ENCODE measurements around the gene GC. TPM values are rescaled to one million over a fixed set of nuclear protein-coding genes. Genes with fewer than 3 reads are reported as not detected.
"Not testable (repeated sequence)": the region's sequence is repeated elsewhere in the genome, so short reads cannot be mapped to it uniquely, and the experiment has no call there.

GC gene
- total RNA-seq, 1 experiment from 2014 or later = 1.8 TPM

DNA sequence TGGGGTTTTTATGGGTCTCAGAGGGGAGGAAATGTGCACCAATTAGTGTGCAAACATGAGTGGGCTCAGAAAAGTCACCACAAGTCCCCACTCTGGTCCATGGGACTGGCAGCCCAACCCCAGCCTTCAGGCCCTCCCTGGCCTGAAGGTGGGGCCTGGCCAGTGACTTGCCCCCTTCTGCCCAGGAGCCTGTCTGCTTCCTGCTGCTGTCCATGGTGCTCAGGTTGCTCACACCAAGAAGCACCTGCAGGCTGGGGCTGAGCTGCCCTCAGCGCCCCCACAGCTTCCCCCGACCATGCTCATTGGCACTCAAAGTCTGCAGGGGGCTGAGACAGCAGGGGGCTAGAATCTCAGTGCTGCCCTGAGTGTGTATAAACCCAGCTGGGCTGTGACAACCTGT is 30.6 kb upstream of the GC start:
- no peak overlapping the region for H3K27ac ChIP-seq (ENCODE audit: low read depth, low read length)
- intact Hi-C loops (cut with micrococcal nuclease) = no loop called here
- RAD21 ChIA-PET (ENCODE audit: low non-redundant PET in 1 of 2, low total read pairs in 2 of 2, uncharacterized antibody in 2 of 2, unreplicated experiment in 2 of 2) = no interaction called here
- BruUV-seq (replicated peaks) = no TSS peak
- H3K4me2 ChIP-seq (ENCODE audit: low read length) = no peak overlapping the region
- TF ChIP-seq POLR2A (IDR thresholded peaks at IDR 0.05; ENCODE audit: borderline replicate concordance, extremely low read depth, insufficient read depth, insufficient read length) (no peak), REST (IDR thresholded peaks at IDR 0.05; ENCODE audit: low read depth) (peak; percentile 12; the same call in 1 of the 2 replicates)
- DNase-seq (ENCODE audit: low read depth, low spot score) (no peak), ATAC-seq (no peak)
- H3K4me3 ChIP-seq (replicated peaks in 1 of 2; ENCODE audit: low read depth in 1 of 2, low read length in 2 of 2) = no peak overlapping the region
- CTCF ChIA-PET = no interaction called here
- H4K20me1 ChIP-seq (ENCODE audit: insufficient read depth) = no peaks in the 10 kb centered on the region
- H3K36me3 ChIP-seq (ENCODE audit: control insufficient read depth in 1 of 2, insufficient read depth in 2 of 2, low read length in 2 of 2) = no peaks in the 10 kb centered on the region
- H3K9me2 ChIP-seq (ENCODE audit: insufficient read depth) = no peaks in the 10 kb centered on the region
- no peaks in the 10 kb centered on the region for H3K79me2 ChIP-seq (ENCODE audit: insufficient read depth, low read length)
- H2AFZ ChIP-seq (ENCODE audit: low read depth, low read length, poor library complexity, severe bottlenecking) = no peak overlapping the region
- H3K9ac ChIP-seq (ENCODE audit: low read length) = no peak overlapping the region
- no peaks in the 10 kb centered on the region; a peak in 1 of 4 replicates for H3K9me3 ChIP-seq (ENCODE audit: control insufficient read depth in 1 of 2, insufficient read depth in 1 of 2, low read depth in 1 of 2, low read length in 2 of 2)
- POLR2A ChIA-PET = no interaction called here
- H3K4me1 ChIP-seq (ENCODE audit: control insufficient read depth in 1 of 2, insufficient read depth in 2 of 2, low read length in 2 of 2) = no peaks in the 10 kb centered on the region
- H3K27me3 ChIP-seq (ENCODE audit: insufficient read depth, low read length) = no peaks in the 10 kb centered on the region

GRCh38 chr4:71809805-71810204 is 25.9 kb upstream of the GC start:
- ATAC-seq; H3K4me2 ChIP-seq (ENCODE audit: low read length); H3K27ac ChIP-seq (ENCODE audit: low read depth, low read length); H3K79me2 ChIP-seq (ENCODE audit: insufficient read depth, low read length); DNase-seq (ENCODE audit: low read depth, low spot score); H3K4me3 ChIP-seq (replicated peaks in 1 of 2; ENCODE audit: low read depth in 1 of 2, low read length in 2 of 2); H3K27me3 ChIP-seq (ENCODE audit: insufficient read depth, low read length); intact Hi-C loops (cut with micrococcal nuclease); H4K20me1 ChIP-seq (ENCODE audit: insufficient read depth); POLR2A ChIA-PET; H2AFZ ChIP-seq (ENCODE audit: low read depth, low read length, poor library complexity, severe bottlenecking); BruUV-seq (replicated peaks); H3K36me3 ChIP-seq (ENCODE audit: control insufficient read depth in 1 of 2, insufficient read depth in 2 of 2, low read length in 2 of 2); H3K9ac ChIP-seq (ENCODE audit: low read length); CTCF ChIA-PET; H3K9me2 ChIP-seq (ENCODE audit: insufficient read depth); RAD21 ChIA-PET (ENCODE audit: low non-redundant PET in 1 of 2, low total read pairs in 2 of 2, uncharacterized antibody in 2 of 2, unreplicated experiment in 2 of 2); H3K9me3 ChIP-seq (ENCODE audit: control insufficient read depth in 1 of 2, insufficient read depth in 1 of 2, low read depth in 1 of 2, low read length in 2 of 2); H3K4me1 ChIP-seq (ENCODE audit: control insufficient read depth in 1 of 2, insufficient read depth in 2 of 2, low read length in 2 of 2): not testable (repeated sequence)
